Putamen (tissue), 1 donor: ENCODE data around the gene EXD1.
"Not testable (repeated sequence)": the region's sequence is repeated elsewhere in the genome, so short reads cannot be mapped to it uniquely, and the experiment has no call there.

Source experiments
- DNase-seq: peaks from one replicate; pipeline ENCODE4 v3.0.0-alpha.2; 2016; ENCODE audit warnings: low spot score

Gene EXD1

GRCh38 chr15:41139619-41140018 lies 90.9 kb downstream of the EXD1 start:
- DNase-seq: no peak

GRCh38 chr15:41139112-41139511 lies 91.4 kb downstream of the EXD1 start:
- DNase-seq: not testable (repeated sequence)

GRCh38 chr15:41135580-41135979 lies 95.0 kb downstream of the EXD1 start:
- DNase-seq: not testable (repeated sequence)

- no peak for DNase-seq
Measured at GRCh38 chr15:41133454-41133853, 97.1 kb downstream of the EXD1 start.
